Adrenal gland (tissue), 5 donors: ENCODE results near the gene FOXN1.

ENCODE experiments used
- POLR2A ChIP-seq, 2 donors: fragments of 450-650 bp; IDR thresholded peaks; one replicate each; pipeline ENCODE4 v1.6.1; 2017; ENCODE audit warnings: antibody characterized with exemption in 2 of 2, mild to moderate bottlenecking in 2 of 2, moderate library complexity in 1 of 2
- TF ChIP-seq, protein P1 (sequence below), 6 experiments: fragments of 450-650 bp in 4 of 6; fragments of 200-600 bp in 2 of 6; sonication (generic) in 1 of 6; IDR thresholded peaks; 1 replicate in 5 of 6; 2 replicates in 1 of 6; pipeline versions ENCODE4 v1.5.1 to v1.8.0; 2016 to 2021; ENCODE audit warnings: antibody characterized with exemption in 6 of 6, mild to moderate bottlenecking in 2 of 6, moderate library complexity in 1 of 6
- donor health status: DM: no; HTN: no; CAD: no.

DNA sequence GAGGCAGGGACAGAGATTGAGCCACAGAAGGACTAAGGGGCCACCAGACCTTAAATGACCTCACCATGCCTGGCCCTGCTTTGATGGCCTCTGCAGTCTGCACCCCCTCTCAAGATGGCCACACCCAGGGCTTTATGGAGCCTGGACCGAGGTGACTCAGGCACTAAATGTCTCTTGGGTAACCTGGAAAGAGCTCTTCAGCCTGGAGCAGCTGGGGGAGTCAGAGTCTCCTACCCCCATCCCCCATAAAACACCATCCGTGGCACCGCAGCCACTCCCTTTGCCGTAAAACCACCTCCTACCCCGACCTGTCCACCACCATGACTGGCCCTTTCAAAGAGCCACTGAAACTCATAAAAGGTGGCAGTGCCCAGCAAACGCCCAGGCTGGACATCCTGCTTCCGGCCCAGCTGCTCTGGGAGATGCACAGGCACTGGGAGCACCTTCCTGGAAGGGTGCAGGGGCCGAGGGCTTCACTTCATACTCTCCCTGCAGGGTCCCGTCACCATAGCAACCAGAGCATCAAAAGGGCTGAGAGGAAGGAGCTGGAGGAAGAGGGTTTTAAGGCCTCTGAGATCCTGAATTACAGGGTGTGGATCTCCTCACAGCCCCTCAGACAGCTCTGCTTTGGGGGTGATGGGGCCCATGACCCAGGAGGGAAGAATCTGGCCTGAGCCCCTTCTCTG is 22.3 kb downstream of the FOXN1 start:
- TF ChIP-seq, protein P1, sequence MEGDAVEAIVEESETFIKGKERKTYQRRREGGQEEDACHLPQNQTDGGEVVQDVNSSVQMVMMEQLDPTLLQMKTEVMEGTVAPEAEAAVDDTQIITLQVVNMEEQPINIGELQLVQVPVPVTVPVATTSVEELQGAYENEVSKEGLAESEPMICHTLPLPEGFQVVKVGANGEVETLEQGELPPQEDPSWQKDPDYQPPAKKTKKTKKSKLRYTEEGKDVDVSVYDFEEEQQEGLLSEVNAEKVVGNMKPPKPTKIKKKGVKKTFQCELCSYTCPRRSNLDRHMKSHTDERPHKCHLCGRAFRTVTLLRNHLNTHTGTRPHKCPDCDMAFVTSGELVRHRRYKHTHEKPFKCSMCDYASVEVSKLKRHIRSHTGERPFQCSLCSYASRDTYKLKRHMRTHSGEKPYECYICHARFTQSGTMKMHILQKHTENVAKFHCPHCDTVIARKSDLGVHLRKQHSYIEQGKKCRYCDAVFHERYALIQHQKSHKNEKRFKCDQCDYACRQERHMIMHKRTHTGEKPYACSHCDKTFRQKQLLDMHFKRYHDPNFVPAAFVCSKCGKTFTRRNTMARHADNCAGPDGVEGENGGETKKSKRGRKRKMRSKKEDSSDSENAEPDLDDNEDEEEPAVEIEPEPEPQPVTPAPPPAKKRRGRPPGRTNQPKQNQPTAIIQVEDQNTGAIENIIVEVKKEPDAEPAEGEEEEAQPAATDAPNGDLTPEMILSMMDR (IDR thresholded peaks at IDR 0.05), result no peak
- TF ChIP-seq POLR2A (IDR thresholded peaks at IDR 0.05), result no peak
